Vagina (tissue), 2 donors: ENCODE measurements around the gene ROR1.

ENCODE experiments used
- CTCF ChIP-seq, 3 experiments: fragments of 450-650 bp in 2 of 3; fragments of 200-600 bp in 1 of 3; sonication (generic) in 1 of 3; IDR thresholded peaks; one replicate each; pipeline ENCODE4 v1.5.1; 2017 to 2019; ENCODE audit warnings: antibody characterized with exemption in 3 of 3, mild to moderate bottlenecking in 2 of 3, moderate library complexity in 2 of 3
- POLR2A ChIP-seq, 2 donors: fragments of 450-650 bp; IDR thresholded peaks; one replicate each; pipeline ENCODE4 v1.6.1; 2017; ENCODE audit warnings: antibody characterized with exemption in 2 of 2, mild to moderate bottlenecking in 2 of 2, moderate library complexity in 2 of 2

- no peak for TF ChIP-seq CTCF (IDR thresholded peaks at IDR 0.05)
- TF ChIP-seq POLR2A (IDR thresholded peaks at IDR 0.05) = no peak
Measured at GRCh38 chr1:63903947-63904610, 130.3 kb downstream of the ROR1 start.
